Gastroesophageal sphincter (tissue), 4 donors: ENCODE measurements around the gene EFNA2. TPM values are rescaled to one million over a fixed set of nuclear protein-coding genes. Genes with fewer than 3 reads are reported as not detected.

Source experiments
- ATAC-seq: fragments of 150-250 bp; one replicate; pipeline ENCODE4 v1.9.1; 2016; ENCODE audit warnings: mild to moderate bottlenecking, moderate library complexity
- H3K27ac ChIP-seq, 4 donors: fragments of 200-600 bp; sonication (generic) in 3 of 4; 1 replicate in 3 of 4; 2 replicates in 1 of 4; pipeline ENCODE4 v1.5.1; 2016 to 2019
- H3K27me3 ChIP-seq: fragments of 200-600 bp; sonication (generic); one replicate; pipeline ENCODE4 v1.5.1; 2019
- H3K36me3 ChIP-seq, 2 donors: fragments of 200-600 bp; sonication (generic); one replicate each; pipeline ENCODE4 v1.5.1; 2019; ENCODE audit warnings: control low read depth in 1 of 2
- H3K4me1 ChIP-seq, 3 donors: fragments of 200-600 bp; sonication (generic); 1 replicate in 2 of 3; 2 replicates in 1 of 3; pipeline ENCODE4 v1.5.1; 2016 to 2019; ENCODE audit warnings: control low read depth in 2 of 3
- H3K4me3 ChIP-seq, 2 donors: fragments of 200-600 bp; sonication (generic); one replicate each; pipeline ENCODE4 v1.5.1; 2019; ENCODE audit warnings: mild to moderate bottlenecking in 1 of 2, moderate library complexity in 1 of 2
- H3K9me3 ChIP-seq, 3 donors: fragments of 200-600 bp; sonication (generic); one replicate each; pipeline ENCODE4 v1.5.1; 2017 to 2019; ENCODE audit warnings: control low read depth in 2 of 3
- CTCF ChIP-seq, 4 experiments: fragments of 200-600 bp in 2 of 4; fragments of 450-650 bp in 2 of 4; sonication (generic) in 1 of 4; IDR thresholded peaks; one replicate each; pipeline ENCODE4 v1.5.1; 2017 to 2019; ENCODE audit warnings: antibody characterized with exemption in 4 of 4, mild to moderate bottlenecking in 2 of 4, moderate library complexity in 2 of 4
- EP300 ChIP-seq: sonication (generic); formaldehyde crosslinking; IDR thresholded peaks from one replicate; pipeline ENCODE4 v1.6.1; 2017; ENCODE audit warnings: antibody characterized with exemption, mild to moderate bottlenecking
- POLR2A ChIP-seq, 2 donors: fragments of 450-650 bp; IDR thresholded peaks; one replicate each; pipeline ENCODE4 v1.6.1; 2017; ENCODE audit warnings: antibody characterized with exemption in 2 of 2, mild to moderate bottlenecking in 2 of 2, moderate library complexity in 1 of 2
- POLR2AphosphoS5 ChIP-seq: sonication (generic); formaldehyde crosslinking; IDR thresholded peaks from one replicate; pipeline ENCODE4 v1.6.1; 2017; ENCODE audit warnings: antibody characterized with exemption
- WGBS, 2 donors: methylation state at CpG; one replicate each; pipeline ENCODE4 v1.1.5; 2018; ENCODE audit warnings: low coverage in 1 of 2; 5-methylcytosine and 5-hydroxymethylcytosine counted together
- total RNA-seq, 4 donors: library from RNA; depleted of rRNA; stranded (reverse); fragments of >200 nt; gene quantifications; one replicate each; pipeline ENCODE4 v1.1.0, GENCODE V29; 2016

EFNA2 gene
- total RNA-seq, 4 donors from 2014 or later, result not detected

DNA sequence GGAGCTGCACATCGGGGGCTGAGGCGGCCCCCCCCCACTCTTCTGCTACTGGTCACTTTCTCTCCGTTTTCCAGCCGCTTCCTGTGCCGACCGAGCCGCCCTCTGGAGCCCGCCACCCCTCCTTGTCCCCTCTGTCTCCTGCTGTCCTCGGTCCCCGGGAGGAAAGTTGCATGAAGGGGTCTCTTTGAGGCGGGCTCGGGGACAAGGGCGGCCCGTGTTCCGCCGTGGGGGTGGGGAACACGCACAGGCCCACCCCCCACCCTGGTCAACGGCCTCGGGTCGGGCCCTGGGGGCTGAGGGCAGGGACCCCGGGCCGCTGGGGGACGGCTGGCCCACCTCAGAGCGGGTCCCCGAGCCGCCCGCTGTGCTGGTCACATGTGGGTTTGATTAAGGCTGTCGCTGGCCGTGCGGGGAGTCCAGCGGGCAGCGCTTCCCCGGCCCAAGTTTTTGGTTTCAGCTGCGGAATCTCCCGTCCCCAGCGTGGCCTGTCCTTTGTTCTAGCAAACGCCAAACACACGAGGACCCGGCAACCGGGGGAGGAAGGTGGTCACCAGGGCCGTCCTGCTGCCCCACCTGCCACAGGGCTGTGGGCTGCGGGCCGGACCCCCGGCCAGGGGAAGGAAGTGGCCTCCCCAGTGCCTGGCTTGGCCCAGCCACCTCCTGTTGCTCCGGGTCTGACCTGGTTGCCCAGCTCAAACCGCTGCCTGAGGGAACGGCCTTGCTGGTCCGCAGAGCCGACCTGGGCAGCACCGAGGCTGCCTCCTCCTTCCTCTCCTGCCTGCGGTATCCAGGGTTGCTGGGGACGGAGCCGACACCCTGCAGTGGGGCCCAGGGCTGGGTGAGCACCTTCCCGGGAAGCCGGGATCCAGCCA, 1.9 kb downstream of the EFNA2 start:
- no peak for ATAC-seq
- 0% methylated on average over 1 of the region's 55 CpGs; no CpG with 5 or more reads in 1 of the 2 donors for WGBS, 2 donors
- H3K27me3 ChIP-seq, result peaks cover 97% of the 10 kb centered on the region
- H3K4me3 ChIP-seq, result no peak overlapping the region
- peaks cover 0 to 24% (median 3%) of the 10 kb centered on the region in 3 donors for H3K4me1 ChIP-seq
- no peaks in the 10 kb centered on the region for H3K36me3 ChIP-seq
- TF ChIP-seq EP300 (no peak), POLR2AphosphoS5 (no peak), CTCF (IDR thresholded peaks at IDR 0.05) (no peak), POLR2A (IDR thresholded peaks at IDR 0.05) (no peak)
- no peaks in the 10 kb centered on the region for H3K9me3 ChIP-seq
- no peak overlapping the region for H3K27ac ChIP-seq

GRCh38 chr19:1288226-1288612, 2.5 kb downstream of the EFNA2 start:
- H3K27me3 ChIP-seq, result peaks cover 97% of the 10 kb centered on the region
- H3K9me3 ChIP-seq, result no peaks in the 10 kb centered on the region
- H3K27ac ChIP-seq, result no peak overlapping the region
- TF ChIP-seq POLR2AphosphoS5 (no peak), EP300 (no peak), CTCF (IDR thresholded peaks at IDR 0.05) (no peak), POLR2A (IDR thresholded peaks at IDR 0.05) (no peak)
- no peak for ATAC-seq
- peaks cover 0 to 24% (median 3%) of the 10 kb centered on the region in 3 donors for H3K4me1 ChIP-seq
- H3K36me3 ChIP-seq, result no peaks in the 10 kb centered on the region
- H3K4me3 ChIP-seq, result no peak overlapping the region
- WGBS, 2 donors, result no CpG with 5 or more reads among the region's 18 CpGs

DNA sequence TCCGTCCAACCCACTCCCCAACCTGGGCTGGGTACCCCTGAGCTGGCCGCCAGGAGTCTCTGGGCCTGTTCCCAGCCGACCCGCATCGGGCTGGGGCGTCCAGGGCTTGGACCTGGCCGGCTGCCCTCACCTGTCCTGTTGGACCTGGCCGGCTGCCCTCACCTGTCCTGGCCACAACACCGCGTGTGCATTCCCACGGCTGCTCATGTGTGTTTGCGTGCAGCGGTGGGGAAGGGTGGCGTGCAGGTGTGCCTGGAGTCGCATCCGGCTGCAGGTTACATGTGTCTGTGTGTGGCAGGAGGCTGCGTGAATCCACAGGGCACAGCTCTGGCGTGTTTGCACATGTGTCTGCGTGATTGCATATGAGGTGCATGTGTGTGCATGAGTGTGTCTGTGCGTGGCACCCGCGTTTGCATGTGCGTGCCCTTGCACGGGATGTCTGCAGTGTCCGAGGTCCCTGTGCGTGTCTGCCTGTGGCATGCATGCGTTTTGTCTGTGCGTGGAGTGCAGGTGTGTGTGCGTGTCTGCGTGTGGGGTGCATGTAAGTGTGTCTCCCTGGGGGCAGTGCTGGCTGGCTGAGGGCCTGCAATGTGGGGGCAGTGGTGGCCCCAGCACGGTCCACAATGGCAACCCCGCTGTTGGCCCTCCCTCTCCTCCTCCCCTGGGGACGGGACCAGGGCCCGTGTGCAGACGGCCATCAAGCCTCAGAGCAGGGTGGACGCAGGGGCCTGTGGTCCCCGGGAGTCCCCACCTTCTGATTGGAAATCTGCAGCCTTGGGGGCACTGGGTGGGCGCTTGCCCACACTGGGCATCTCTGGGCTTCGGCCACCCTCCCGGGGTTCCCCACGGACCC, 3.4 kb downstream of the EFNA2 start:
- 82 to 83% methylated on average over 4 to 9 of the region's 41 CpGs for WGBS, 2 donors

GRCh38 chr19:1289686-1290025, 4.0 kb downstream of the EFNA2 start:
- Histone ChIP-seq H3K27ac (no peak overlapping the region), H3K4me3 (no peak overlapping the region), H3K4me1 (peaks cover 0 to 26% (median 3%) of the 10 kb centered on the region in 3 donors), H3K27me3 (peaks cover 97% of the 10 kb centered on the region), H3K36me3 (no peaks in the 10 kb centered on the region), H3K9me3 (no peaks in the 10 kb centered on the region)
- WGBS, 2 donors, result no CpG with 5 or more reads among the region's 19 CpGs
- no peak for ATAC-seq
- TF ChIP-seq EP300 (no peak), POLR2A (IDR thresholded peaks at IDR 0.05) (no peak), CTCF (IDR thresholded peaks at IDR 0.05) (no peak), POLR2AphosphoS5 (no peak)

More for the DNA sequence above, 3.4 kb downstream of the EFNA2 start:
- TF ChIP-seq POLR2AphosphoS5, result no peak
- no peak for TF ChIP-seq EP300
- no peak for TF ChIP-seq POLR2A (IDR thresholded peaks at IDR 0.05)
- no peak for TF ChIP-seq CTCF (IDR thresholded peaks at IDR 0.05)
- Histone ChIP-seq H3K27me3 (peaks cover 97% of the 10 kb centered on the region), H3K27ac (no peak overlapping the region), H3K36me3 (no peaks in the 10 kb centered on the region), H3K9me3 (no peaks in the 10 kb centered on the region), H3K4me3 (no peak overlapping the region), H3K4me1 (peaks cover 0 to 24% (median 3%) of the 10 kb centered on the region in 3 donors)
- no peak for ATAC-seq
